ENCODE results near the gene SLC6A20. TPM values are rescaled to one million over a fixed set of nuclear protein-coding genes. Genes with fewer than 3 reads are reported as not detected.

Gene SLC6A20
- total and polyA plus RNA-seq, 2 donors from 2014 or later, result 0.37 to 35.2 TPM

- Histone ChIP-seq H3K36me3 (ENCODE audit: control insufficient read depth in 2 of 3, insufficient read depth in 3 of 3, low read length in 3 of 3) (no peaks in the 10 kb centered on the region), H3K27me3 (ENCODE audit: control insufficient read depth, insufficient read depth, low read length) (no peaks in the 10 kb centered on the region), H3K4me3 (ENCODE audit: low read length in 3 of 3) (no peak overlapping the region), H3K9ac (ENCODE audit: low read length in 3 of 3) (no peak overlapping the region), H3K4me1 (ENCODE audit: control insufficient read depth in 2 of 3, insufficient read depth in 2 of 3, low read depth in 1 of 3, low read length in 3 of 3) (no peaks in the 10 kb centered on the region), H3K9me3 (ENCODE audit: control insufficient read depth in 2 of 3, insufficient read depth in 1 of 3, low read length in 3 of 3) (no peaks in the 10 kb centered on the region), H3K27ac (ENCODE audit: low read depth in 2 of 2, low read length in 2 of 2) (no peak overlapping the region)
- DNase-seq (no peak), FAIRE-seq (no peak)
- intact Hi-C loops (cut with DNase I), result no loop called here
- TF ChIP-seq, protein P1, sequence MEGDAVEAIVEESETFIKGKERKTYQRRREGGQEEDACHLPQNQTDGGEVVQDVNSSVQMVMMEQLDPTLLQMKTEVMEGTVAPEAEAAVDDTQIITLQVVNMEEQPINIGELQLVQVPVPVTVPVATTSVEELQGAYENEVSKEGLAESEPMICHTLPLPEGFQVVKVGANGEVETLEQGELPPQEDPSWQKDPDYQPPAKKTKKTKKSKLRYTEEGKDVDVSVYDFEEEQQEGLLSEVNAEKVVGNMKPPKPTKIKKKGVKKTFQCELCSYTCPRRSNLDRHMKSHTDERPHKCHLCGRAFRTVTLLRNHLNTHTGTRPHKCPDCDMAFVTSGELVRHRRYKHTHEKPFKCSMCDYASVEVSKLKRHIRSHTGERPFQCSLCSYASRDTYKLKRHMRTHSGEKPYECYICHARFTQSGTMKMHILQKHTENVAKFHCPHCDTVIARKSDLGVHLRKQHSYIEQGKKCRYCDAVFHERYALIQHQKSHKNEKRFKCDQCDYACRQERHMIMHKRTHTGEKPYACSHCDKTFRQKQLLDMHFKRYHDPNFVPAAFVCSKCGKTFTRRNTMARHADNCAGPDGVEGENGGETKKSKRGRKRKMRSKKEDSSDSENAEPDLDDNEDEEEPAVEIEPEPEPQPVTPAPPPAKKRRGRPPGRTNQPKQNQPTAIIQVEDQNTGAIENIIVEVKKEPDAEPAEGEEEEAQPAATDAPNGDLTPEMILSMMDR (IDR thresholded peaks at IDR 0.05; ENCODE audit: borderline replicate concordance, extremely low read depth, insufficient read depth), result no peak
Measured at GRCh38 chr3:45781271-45781670, 15.1 kb downstream of the SLC6A20 start.

DNA sequence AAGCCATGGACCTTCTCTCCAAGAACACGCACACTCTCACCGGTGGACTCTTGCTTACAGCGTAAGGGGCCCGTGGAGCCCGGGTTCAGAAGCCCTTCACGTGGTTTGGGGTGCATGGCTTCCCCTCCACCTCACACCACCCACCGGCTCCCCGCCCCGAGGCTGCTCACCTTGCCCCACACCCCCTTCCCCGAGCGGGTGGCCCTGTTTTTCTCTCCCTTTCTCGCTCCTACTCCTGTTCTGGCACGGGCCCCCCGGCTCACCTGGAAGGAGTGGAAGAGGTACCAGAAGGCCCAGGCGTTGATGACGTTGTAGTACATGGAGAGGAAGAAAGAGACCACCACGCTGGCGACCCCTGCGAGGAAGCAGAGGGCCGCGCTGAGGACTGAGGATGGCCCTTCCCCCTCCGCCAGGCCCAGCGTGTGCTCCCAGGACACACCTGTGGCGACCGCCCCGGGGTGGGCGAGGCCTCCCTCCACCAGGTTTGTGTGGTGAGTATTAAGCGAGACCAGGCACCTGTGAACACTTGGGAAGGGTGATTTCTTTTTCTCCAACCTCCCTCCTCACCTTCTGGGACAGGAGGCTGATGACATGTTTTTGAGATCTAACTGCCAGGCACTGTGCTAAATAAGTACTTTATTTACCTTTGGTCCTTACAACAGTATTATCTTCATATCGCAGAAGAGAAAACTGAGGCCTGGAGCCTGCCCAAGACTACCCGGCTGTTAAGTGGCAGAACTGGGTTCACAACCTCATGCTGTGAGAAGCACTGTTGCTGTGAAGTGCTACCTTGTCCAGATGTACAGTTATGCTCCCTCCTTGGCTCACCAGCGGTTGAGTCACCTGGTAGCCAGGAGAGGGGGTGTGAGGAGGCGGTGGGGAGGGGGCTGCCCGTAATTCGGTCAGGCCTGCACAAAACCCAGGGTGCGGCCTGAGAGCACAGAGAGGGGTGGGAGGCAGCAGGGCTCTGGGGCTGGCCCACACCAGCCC, 16.3 kb downstream of the SLC6A20 start:
- no peak for FAIRE-seq
- intact Hi-C loops (cut with DNase I), result no loop called here

GRCh38 chr3:45778761-45779201, 17.6 kb downstream of the SLC6A20 start:
- H3K27ac ChIP-seq (ENCODE audit: low read depth in 2 of 2, low read length in 2 of 2), result no peak overlapping the region
- intact Hi-C loops (cut with DNase I), result no loop called here
- DNase-seq, result no peak
- no peak overlapping the region for H3K4me3 ChIP-seq (ENCODE audit: low read length in 3 of 3)
- no peaks in the 10 kb centered on the region for H3K36me3 ChIP-seq (ENCODE audit: control insufficient read depth in 2 of 3, insufficient read depth in 3 of 3, low read length in 3 of 3)
- H3K9ac ChIP-seq (ENCODE audit: low read length in 3 of 3), result no peak overlapping the region
- no peaks in the 10 kb centered on the region for H3K9me3 ChIP-seq (ENCODE audit: control insufficient read depth in 2 of 3, insufficient read depth in 1 of 3, low read length in 3 of 3)
- FAIRE-seq, result no peak
- no peaks in the 10 kb centered on the region for H3K27me3 ChIP-seq (ENCODE audit: control insufficient read depth, insufficient read depth, low read length)
- TF ChIP-seq, protein P1 (IDR thresholded peaks at IDR 0.05; ENCODE audit: borderline replicate concordance, extremely low read depth, insufficient read depth), result no peak
- no peaks in the 10 kb centered on the region for H3K4me1 ChIP-seq (ENCODE audit: control insufficient read depth in 2 of 3, insufficient read depth in 2 of 3, low read depth in 1 of 3, low read length in 3 of 3)

More for the DNA sequence above, 16.3 kb downstream of the SLC6A20 start:
- TF ChIP-seq, protein P1 (IDR thresholded peaks at IDR 0.05; ENCODE audit: borderline replicate concordance, extremely low read depth, insufficient read depth), result no peak
- no peak for DNase-seq
- no peak overlapping the region for H3K27ac ChIP-seq (ENCODE audit: low read depth in 2 of 2, low read length in 2 of 2)
- H3K4me1 ChIP-seq (ENCODE audit: control insufficient read depth in 2 of 3, insufficient read depth in 2 of 3, low read depth in 1 of 3, low read length in 3 of 3), result no peaks in the 10 kb centered on the region
- no peaks in the 10 kb centered on the region for H3K36me3 ChIP-seq (ENCODE audit: control insufficient read depth in 2 of 3, insufficient read depth in 3 of 3, low read length in 3 of 3)
- no peaks in the 10 kb centered on the region for H3K9me3 ChIP-seq (ENCODE audit: control insufficient read depth in 2 of 3, insufficient read depth in 1 of 3, low read length in 3 of 3)
- H3K4me3 ChIP-seq (ENCODE audit: low read length in 3 of 3), result no peak overlapping the region
- no peak overlapping the region for H3K9ac ChIP-seq (ENCODE audit: low read length in 3 of 3)
- no peaks in the 10 kb centered on the region for H3K27me3 ChIP-seq (ENCODE audit: control insufficient read depth, insufficient read depth, low read length)

All from kidney (tissue), 14 donors.